Endothelial cell of umbilical vein (primary cell): ENCODE measurements around the gene ABHD11. TPM values are rescaled to one million over a fixed set of nuclear protein-coding genes. Genes with fewer than 3 reads are reported as not detected.

Experiments used
- BruUV-seq: library from RNA; stranded (reverse); fragments of 400-500 nt; replicated peaks from 2 replicates; lab custom pipeline; 2021; lab: Mats Ljungman, UMichigan
- CTCF ChIA-PET: fragments of 300-600, 350-600 bp; sonication (Branson Sonifier 250); formaldehyde crosslinking; loops from one replicate; lab custom pipeline; 2021; ENCODE audit warnings: antibody characterized with exemption, inconsistent platforms; lab: Charles Lee
- POLR2A ChIA-PET: fragments of 300-600, 350-600 bp; sonication (Branson Sonifier 250); formaldehyde crosslinking; loops from one replicate; lab custom pipeline; 2021; ENCODE audit warnings: antibody characterized with exemption, inconsistent platforms; lab: Charles Lee
- DNase-seq: peaks from one replicate; pipeline ENCODE4 v3.0.0-alpha.2; 2011; ENCODE audit warnings: low read depth, low spot score
- FAIRE-seq: peaks from 2 replicates; lab custom pipeline; 2011; peaks lifted over from hg19 to GRCh38; lab: Jason Lieb, UNC
- H2AFZ ChIP-seq: 2 replicates; pipeline ENCODE4 v1.6.0; 2012; ENCODE audit warnings: low read depth, low read length, control low read depth, inconsistent platforms
- H3K27ac ChIP-seq: 2 replicates; pipeline ENCODE4 v1.5.1; 2011; ENCODE audit warnings: low read depth, mild to moderate bottlenecking, control low read depth, low read length, moderate library complexity; ENCODE audit not compliant: insufficient read depth
- H3K27me3 ChIP-seq, 2 experiments: 2 replicates each; pipeline versions ENCODE4 v1.6.0 to v1.6.1; 2011; ENCODE audit warnings: low read length in 2 of 2, mixed read lengths in 1 of 2; ENCODE audit not compliant: control insufficient read depth in 2 of 2, insufficient read depth in 2 of 2
- H3K36me3 ChIP-seq, 2 experiments: 2 replicates in 1 of 2; 3 replicates in 1 of 2; pipeline ENCODE4 v1.5.1; 2011; ENCODE audit warnings: low read length in 2 of 2, mild to moderate bottlenecking in 1 of 2, moderate library complexity in 1 of 2; ENCODE audit not compliant: control insufficient read depth in 2 of 2, insufficient read depth in 2 of 2; ENCODE audit errors: extremely low read depth in 1 of 2
- H3K4me1 ChIP-seq: 3 replicates; pipeline ENCODE4 v1.5.1; 2011; ENCODE audit warnings: mild to moderate bottlenecking, low read length; ENCODE audit not compliant: control insufficient read depth, insufficient read depth; ENCODE audit errors: extremely low read depth
- H3K4me2 ChIP-seq: 2 replicates; pipeline ENCODE4 v1.6.1; 2011; ENCODE audit warnings: low read length, control low read depth, mixed read lengths; ENCODE audit not compliant: insufficient read depth
- H3K4me3 ChIP-seq, 3 experiments: fragments of 200-600 bp in 1 of 3; sonication (generic), shearing (Covaris generic) in 1 of 3; replicated peaks in 1 of 3; 2 replicates each; pipeline ENCODE4 v1.5.1; 2011 to 2016; ENCODE audit warnings: control low read depth in 3 of 3, low read length in 3 of 3, mild to moderate bottlenecking in 2 of 3, inconsistent platforms in 1 of 3, low read depth in 1 of 3, moderate library complexity in 1 of 3; ENCODE audit not compliant: insufficient read depth in 1 of 3
- H3K79me2 ChIP-seq: 2 replicates; pipeline ENCODE4 v1.6.0; 2012; ENCODE audit warnings: low read length, inconsistent platforms; ENCODE audit not compliant: control insufficient read depth, insufficient read depth
- H3K9ac ChIP-seq: replicated peaks from 2 replicates; pipeline ENCODE3; 2011; ENCODE audit warnings: low read length, control low read depth; ENCODE audit not compliant: insufficient read depth; ENCODE audit errors: extremely low read depth
- H3K9me1 ChIP-seq: replicated peaks from 3 replicates; pipeline ENCODE4 v1.6.0; 2011; ENCODE audit warnings: mild to moderate bottlenecking, low read length; ENCODE audit not compliant: control insufficient read depth, insufficient read depth; ENCODE audit errors: extremely low read depth
- H3K9me3 ChIP-seq: replicated peaks from 2 replicates; pipeline ENCODE4 v1.5.1; 2012; ENCODE audit warnings: low read length, inconsistent platforms; ENCODE audit not compliant: control insufficient read depth, insufficient read depth
- H4K20me1 ChIP-seq: replicated peaks from 2 replicates; pipeline ENCODE3; 2011; ENCODE audit warnings: mild to moderate bottlenecking, low read length; ENCODE audit not compliant: control insufficient read depth, insufficient read depth; ENCODE audit errors: extremely low read depth
- CTCF ChIP-seq, 2 donors: IDR thresholded peaks; 1 replicate in 1 of 2; 2 replicates in 1 of 2; pipeline ENCODE4 v1.5.1; 2011; ENCODE audit warnings: low read length in 2 of 2, mild to moderate bottlenecking in 2 of 2, moderate library complexity in 2 of 2, control low read depth in 1 of 2, inconsistent platforms in 1 of 2, low read depth in 1 of 2; ENCODE audit not compliant: insufficient read depth in 1 of 2; ENCODE audit errors: extremely low read depth in 1 of 2
- EZH2 ChIP-seq: IDR thresholded peaks from 2 replicates; pipeline ENCODE4 v1.6.1; 2012; ENCODE audit warnings: borderline replicate concordance, low read depth, mild to moderate bottlenecking, moderate library complexity, low read length, inconsistent platforms; ENCODE audit not compliant: severe bottlenecking
- FOS ChIP-seq: IDR thresholded peaks from 2 replicates; pipeline ENCODE4 v1.6.1; 2011; ENCODE audit warnings: mild to moderate bottlenecking, low read length, moderate library complexity, borderline replicate concordance; ENCODE audit not compliant: insufficient read depth
- GATA2 ChIP-seq: IDR thresholded peaks from 2 replicates; pipeline ENCODE4 v1.7.0; 2011; ENCODE audit warnings: low read depth, mild to moderate bottlenecking, moderate library complexity, mixed read lengths, low read length; ENCODE audit not compliant: insufficient read length, insufficient read depth
- JUN ChIP-seq: IDR thresholded peaks from 2 replicates; pipeline ENCODE4 v1.6.1; 2011; ENCODE audit warnings: borderline replicate concordance, low read depth; ENCODE audit not compliant: insufficient read length, insufficient read depth
- MAX ChIP-seq: IDR thresholded peaks from 2 replicates; pipeline ENCODE4 v1.6.1; 2011; ENCODE audit not compliant: insufficient read depth, insufficient read length
- MYC ChIP-seq: IDR thresholded peaks from one replicate; pipeline ENCODE4 v1.6.1; 2011; ENCODE audit warnings: mild to moderate bottlenecking, low read depth, low read length
- POLR2A ChIP-seq: IDR thresholded peaks from 2 replicates; pipeline ENCODE4 v1.6.1; 2012; ENCODE audit warnings: low read depth, mild to moderate bottlenecking, control low read depth, low read length
- POLR2AphosphoS5 ChIP-seq: IDR thresholded peaks from 2 replicates; pipeline ENCODE4 v1.6.1; 2012; ENCODE audit warnings: low read depth, mild to moderate bottlenecking, control low read depth, low read length, moderate library complexity; ENCODE audit not compliant: insufficient read depth
- dilution Hi-C: fragments of 300-500 bp; cut with MboI; formaldehyde crosslinking; loops from one replicate; pipeline ENCODE4 v1.15.0; 2019; ENCODE audit warnings: low sequenced_read_pairs; ENCODE audit not compliant: extremely low pct_ligation_motif_present
- intact Hi-C: fragments of 100-400 bp; cut with micrococcal nuclease; formaldehyde crosslinking; loops from one replicate; pipeline ENCODE4 v1.10.0; 2022
- polyA plus RNA-seq, 4 experiments: library from polyadenylated mRNA; depleted of rRNA in 3 of 4; stranded (reverse) in 3 of 4; unstranded in 1 of 4; fragments of >200 nt; gene quantifications; 2 replicates each; pipeline versions ENCODE4 v1.2.1 to v1.2.3, GENCODE V29; 2011 to 2012; ENCODE audit warnings: missing spikeins in 1 of 4
- total RNA-seq: library from RNA; stranded (reverse); gene quantifications from 2 replicates; pipeline ENCODE4 v1.2.3, GENCODE V29; 2021

The ABHD11 gene
- total and polyA plus RNA-seq, 2 donors (not counting 3 experiments of a cell fraction or from before 2014, with no cell fraction given): 13.3 to 18.4 TPM

DNA sequence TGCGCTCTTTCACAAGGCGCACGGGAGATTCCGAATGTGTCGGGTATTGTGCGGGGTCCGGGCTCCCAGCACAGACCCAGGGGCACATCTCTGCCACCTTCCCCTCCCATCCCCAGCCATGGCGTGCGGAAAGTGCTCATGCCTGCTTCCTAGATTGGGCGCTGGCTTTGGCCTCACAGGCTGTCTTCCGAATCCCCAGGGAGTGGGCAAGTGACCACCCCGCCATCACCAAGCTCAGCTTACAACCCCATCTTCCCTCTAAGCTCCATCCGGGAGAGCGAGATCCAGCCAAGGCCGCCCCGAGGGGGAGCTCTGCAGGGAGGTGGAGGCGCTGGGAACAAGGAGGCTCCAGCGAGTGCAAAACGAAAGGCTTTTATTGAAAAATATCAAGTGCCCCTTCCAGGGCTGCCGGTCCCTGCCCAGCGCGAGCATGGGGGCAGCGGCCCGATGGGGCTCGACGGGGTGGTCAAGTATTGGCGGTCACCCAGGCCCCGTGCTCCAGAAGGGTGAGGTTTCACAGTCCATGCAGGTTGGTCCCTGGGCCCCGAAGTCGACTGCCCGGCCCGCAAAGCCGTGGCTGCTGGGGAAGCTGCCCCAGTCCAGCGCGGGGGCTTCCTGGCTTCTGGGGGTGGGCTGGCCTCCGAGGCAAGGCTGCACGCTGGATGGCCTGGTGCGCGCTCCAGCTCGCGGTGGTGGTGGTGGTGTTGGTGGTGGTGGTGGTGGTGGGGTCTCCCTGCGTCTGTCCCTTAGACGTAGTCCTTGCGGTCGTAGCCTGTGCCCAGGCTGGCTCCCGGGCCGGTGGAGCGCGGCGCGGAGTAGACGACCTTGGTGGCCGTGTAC is 30.3 kb upstream of the ABHD11 start:
- DNase-seq (no peak), FAIRE-seq (no peak)
- Histone ChIP-seq H3K9ac (no peak overlapping the region), H3K4me1 (peaks cover 7% of the 10 kb centered on the region), H3K9me1 (no peaks in the 10 kb centered on the region), H3K27me3 (peaks cover 5% of the 10 kb centered on the region in 2 experiments), H3K4me2 (no peak overlapping the region), H3K79me2 (no peaks in the 10 kb centered on the region), H2AFZ (no peak overlapping the region), H3K4me3 (no peak overlapping the region), H3K9me3 (no peaks in the 10 kb centered on the region), H4K20me1 (no peaks in the 10 kb centered on the region), H3K36me3 (no peaks in the 10 kb centered on the region), H3K27ac (no peak overlapping the region)
- intact Hi-C loops (no loop called here), dilution Hi-C loops (no loop called here)
- ChIA-PET CTCF (no interaction called here), POLR2A (interaction anchor here (0.7 kb wide), 1 partner anchor 73 kb away, joined by 3 read pairs; the partner anchor contains the start of gene METTL27)
- TF ChIP-seq CTCF (IDR thresholded peaks at IDR 0.05; ENCODE audit: extremely low read depth in 1 of 2, insufficient read depth in 1 of 2, low read depth in 1 of 2, low read length in 2 of 2) (no peak), GATA2 (no peak), MAX (no peak), POLR2A (no peak), MYC (no peak), JUN (no peak), EZH2 (no peak), POLR2AphosphoS5 (no peak), FOS (no peak)
- no TSS peak for BruUV-seq
